Activated CD8-positive, alpha-beta memory T cell treated with anti-CD3 and anti-CD28 coated beads, Interleukin-2, amount 50 U/mL, for 4 hours (primary cell): ENCODE measurements around the gene PILRB.
"Not testable (repeated sequence)": the region's sequence is repeated elsewhere in the genome, so short reads cannot be mapped to it uniquely, and the experiment has no call there.

Source experiments
- DNase-seq: peaks from one replicate; pipeline ENCODE4 v3.0.0-alpha.2; 2020

The PILRB gene

DNA sequence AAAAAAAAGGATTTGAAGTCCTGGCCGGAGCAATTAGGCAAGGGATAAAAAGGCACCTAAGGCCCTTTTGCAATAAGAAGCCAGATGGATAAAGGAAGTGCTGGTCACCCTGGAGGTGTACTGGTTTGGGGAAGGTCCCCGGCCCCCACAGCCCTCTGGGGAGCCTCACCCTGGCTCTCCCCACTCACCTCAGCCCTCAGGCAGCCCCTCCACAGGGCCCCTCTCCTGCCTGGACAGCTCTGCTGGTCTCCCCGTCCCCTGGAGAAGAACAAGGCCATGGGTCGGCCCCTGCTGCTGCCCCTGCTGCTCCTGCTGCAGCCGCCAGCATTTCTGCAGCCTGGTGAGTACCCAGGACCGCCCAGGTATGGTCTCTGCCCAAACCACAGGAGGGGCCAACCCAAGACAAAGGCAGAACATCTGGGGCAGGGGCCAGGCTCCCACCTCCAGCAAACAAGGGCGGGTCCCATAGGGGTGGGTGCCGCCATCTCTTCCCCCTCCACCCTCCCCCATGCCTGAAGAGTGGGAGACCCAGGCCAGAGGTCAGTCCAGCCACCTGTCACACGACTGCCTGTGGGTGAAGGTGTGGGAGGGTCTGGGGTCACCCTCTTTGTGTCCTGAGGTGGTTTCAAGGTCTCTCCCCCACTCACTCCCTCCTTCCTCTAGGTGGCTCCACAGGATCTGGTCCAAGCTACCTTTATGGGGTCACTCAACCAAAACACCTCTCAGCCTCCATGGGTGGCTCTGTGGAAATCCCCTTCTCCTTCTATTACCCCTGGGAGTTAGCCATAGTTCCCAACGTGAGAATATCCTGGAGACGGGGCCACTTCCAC, at the start of gene PILRB:
Gene PILRB, plus strand, starts transcription at position 91 of the 830 bp plus-strand sequence. Its CDS starts 186 bp downstream, at position 277.
- DNase-seq = no peak

DNA sequence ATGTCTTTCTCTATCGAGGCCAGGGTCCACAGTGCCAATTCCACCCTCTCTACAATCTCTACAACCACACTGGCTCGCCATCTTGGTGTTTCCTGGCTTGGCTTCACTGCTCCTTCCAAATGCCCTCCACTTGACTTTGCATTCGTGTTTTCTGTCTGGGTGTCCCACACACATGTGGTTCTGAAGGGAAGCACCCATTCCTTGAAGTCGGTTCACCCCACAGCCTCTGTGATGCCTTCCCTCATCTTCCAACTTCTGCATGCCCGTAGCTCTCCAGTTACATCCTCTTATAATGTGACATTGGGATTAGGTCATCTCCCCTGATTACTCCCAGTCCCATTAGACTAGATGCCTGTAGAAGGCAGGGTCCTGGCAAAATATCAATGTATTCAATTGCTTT, 39.6 kb upstream of the PILRB start:
- not testable (repeated sequence) for DNase-seq

DNA sequence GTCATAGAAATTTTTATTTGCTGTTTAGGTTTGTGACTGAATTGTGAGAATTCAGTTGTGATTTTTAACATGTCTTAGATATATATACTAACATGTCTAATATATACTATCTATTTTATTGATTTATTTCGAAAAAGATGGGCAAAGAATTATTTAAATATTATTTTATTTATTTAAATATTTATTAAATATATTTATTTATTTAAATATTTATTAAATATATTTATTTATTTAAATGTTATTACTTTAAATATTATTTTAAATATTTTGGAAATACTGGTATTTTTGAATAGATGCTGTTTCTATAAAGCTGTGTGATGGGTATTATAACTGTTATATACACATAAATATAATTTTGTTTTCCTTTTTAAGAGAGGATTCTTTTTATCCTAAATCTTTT, 36.3 kb upstream of the PILRB start:
- DNase-seq = not testable (repeated sequence)

DNA sequence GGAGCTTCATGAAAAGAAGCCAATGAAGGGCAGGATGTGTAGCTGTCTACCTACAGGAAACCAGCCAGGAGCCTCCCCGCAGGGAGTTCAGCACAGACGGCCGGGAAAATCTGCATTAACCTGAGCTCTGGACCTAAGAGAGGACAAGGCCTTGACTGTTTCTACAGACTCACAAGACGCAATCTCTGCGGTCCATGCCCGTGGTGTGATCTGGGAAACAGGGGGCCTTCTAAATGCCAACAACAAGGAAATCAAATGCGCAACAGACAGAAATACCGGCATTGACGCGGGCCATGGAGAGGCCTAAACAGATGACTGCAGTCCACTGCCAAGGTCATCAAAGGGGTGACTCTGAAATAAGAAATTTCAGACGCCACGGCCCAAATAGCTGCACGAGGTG, 33.7 kb upstream of the PILRB start:
- not testable (repeated sequence) for DNase-seq

DNA sequence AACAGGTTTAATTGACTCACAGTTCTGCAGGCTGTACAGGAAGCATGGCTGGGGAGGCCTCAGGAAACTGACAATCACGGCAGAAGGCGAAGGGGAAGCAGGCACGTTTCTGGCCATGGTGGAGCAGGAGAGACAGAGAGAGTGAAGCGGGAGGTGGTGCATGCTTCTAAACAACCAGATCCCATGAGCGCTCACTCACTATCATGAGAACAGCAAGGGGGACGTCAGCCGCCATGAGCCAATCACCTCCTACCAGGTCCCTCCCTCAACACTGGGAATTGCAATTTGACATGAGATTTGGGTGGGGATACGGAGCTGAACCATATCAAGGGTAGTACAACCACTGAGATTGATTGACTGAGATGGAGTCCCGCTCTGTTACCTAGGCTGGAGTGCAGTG, 32.2 kb upstream of the PILRB start:
- not testable (repeated sequence) for DNase-seq

DNA sequence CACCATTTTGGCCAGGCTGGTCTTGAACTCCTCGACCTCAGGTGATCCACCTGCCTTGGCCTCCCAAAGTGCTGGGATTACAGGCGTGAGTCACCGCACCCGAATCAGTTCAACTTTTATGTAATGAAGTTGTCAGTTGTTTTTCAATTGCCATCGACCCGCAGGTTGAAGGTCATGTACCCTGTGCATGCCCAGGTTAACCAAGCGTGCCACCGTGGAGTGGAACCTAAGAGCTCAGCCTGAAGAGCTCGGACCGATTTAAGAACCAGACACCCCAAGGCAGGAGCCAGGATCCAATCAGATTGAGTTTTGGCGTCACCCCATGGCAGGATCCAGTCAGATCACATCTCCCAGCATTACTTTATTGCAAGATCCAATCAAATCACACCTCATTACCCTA, 31.0 kb upstream of the PILRB start:
- DNase-seq = not testable (repeated sequence)

DNA sequence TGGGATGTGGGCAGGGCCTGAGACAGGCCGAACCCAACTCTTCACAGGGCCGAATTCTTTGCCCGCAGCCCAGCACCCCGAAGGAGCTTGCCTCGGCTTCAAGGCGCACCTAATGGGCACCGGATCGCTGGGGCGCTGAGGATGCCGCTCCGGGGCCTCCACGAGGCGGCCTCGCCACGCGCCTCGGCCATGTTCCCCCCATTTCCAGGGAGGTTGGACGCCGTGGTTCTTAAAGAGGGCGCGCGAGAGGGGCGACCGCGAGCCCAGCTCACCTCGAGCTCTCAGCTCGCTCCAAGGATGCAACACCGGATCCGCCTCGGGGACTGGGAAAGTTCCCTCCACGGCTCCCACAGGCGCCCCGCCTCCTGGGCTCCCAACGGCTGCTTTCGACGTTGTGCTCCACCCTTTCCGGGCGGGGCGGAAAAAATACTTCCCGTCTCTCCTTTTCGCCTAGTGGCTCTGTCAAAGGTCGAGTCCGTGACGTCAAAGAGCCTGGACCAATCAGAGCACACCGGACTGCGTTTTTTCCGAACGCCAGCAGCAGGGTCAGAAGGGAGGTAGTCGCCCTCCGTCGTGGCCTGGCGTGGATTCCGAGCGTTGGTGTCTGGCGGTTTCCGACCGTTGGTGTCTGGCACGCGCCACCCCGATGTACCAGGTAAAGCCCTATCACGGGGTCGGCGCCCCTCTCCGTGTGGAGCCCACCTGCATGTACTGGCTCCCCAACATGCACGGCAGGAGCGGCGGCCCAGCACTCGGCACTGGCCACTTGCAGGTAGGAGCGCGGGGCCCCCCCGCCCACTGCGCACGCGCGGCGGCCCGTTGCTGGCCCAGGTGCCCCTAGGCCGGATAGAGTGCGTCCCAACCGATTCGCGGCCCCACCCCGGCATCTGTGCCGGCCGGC, 22.1 kb upstream of the PILRB start:
- DNase-seq = peak; percentile 80

DNA sequence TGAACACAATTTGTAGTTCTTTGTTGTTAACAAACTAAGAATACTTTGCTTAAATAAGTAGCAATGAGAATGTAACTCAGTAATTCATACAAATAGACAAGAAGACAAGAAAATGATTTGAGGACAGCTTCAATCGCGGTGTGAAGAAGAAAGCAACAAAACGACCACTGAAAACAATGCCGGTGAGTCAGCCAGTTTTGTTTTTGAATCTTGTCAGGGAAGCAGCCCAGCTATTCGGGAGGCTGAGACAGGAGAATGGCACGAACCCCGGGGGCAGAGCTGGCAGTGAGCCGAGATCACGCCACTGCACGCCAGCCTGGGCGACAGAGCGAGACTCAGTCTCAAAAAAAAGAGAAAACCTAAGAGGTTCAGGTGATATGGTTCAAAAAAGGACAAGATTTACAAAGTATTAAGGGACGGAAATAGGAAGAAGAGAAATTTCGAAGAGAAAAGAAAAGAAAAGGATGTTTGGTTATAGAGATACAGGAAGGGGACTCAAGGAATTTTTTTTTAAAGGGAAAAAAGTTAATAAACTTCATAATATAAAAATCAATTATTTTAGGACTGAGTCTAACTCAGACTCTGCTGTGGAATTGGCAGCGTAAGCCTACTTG, 19.7 kb upstream of the PILRB start:
- not testable (repeated sequence) for DNase-seq

DNA sequence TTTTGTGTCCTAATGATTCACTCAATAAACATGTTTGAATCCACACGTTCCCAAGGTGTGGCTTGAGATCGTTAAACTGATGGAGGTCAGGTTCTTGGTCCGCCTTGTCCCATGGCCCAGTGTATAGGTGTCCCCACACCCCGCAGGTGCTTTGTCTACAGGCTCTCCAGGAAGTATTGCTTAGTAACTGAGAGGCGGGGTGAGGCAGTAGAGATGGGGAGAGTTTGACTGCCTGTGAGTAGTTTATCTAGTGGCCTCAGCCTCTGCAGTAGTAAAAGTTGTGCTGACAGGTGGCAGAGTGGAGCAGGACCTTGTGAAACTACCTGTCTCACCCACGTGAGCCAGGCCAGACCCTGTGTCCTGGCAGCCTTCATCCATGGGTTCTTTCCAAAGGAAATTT, 16.6 kb upstream of the PILRB start:
- DNase-seq = not testable (repeated sequence)

DNA sequence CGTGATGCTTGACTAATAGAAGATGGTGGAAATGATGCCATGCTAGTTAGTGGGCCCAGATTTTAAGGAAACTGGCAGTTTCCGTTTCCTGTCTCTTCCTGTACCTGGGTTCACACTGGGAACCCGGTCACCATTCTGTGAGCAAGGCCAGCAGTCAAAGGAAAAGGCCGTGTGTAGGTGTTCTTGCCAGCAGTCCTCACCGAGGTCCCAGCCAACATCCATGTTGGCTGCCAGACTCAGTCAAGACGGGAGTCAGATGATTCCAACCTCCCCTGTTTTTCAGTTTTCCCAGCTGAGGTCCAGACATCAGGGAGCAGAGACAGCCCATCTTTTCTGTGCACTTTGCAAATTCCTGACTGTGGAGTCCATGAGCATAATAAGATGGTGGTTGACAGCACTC, 15.2 kb upstream of the PILRB start:
- no peak for DNase-seq

DNA sequence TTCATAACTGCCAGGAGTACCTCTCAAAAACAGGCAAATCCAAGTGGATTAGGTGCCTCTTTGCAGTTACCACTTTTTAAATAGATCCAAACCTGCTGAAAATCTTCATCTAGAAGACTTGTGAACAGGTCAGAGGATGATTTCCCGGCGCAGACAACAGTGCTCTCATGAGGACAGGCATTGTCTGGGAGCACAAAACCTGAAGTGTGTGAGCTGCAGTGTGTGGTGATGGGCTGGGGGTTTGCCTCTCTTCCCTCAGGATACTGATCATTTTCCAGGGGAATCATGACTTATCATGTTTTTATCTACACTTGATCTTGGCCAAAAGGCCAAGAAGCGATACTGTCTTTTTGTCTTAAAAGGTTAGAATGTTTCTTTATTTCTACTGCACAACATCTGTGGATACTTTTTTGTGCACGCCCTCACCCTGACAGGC, 13.8 kb upstream of the PILRB start:
- DNase-seq = not testable (repeated sequence)

DNA sequence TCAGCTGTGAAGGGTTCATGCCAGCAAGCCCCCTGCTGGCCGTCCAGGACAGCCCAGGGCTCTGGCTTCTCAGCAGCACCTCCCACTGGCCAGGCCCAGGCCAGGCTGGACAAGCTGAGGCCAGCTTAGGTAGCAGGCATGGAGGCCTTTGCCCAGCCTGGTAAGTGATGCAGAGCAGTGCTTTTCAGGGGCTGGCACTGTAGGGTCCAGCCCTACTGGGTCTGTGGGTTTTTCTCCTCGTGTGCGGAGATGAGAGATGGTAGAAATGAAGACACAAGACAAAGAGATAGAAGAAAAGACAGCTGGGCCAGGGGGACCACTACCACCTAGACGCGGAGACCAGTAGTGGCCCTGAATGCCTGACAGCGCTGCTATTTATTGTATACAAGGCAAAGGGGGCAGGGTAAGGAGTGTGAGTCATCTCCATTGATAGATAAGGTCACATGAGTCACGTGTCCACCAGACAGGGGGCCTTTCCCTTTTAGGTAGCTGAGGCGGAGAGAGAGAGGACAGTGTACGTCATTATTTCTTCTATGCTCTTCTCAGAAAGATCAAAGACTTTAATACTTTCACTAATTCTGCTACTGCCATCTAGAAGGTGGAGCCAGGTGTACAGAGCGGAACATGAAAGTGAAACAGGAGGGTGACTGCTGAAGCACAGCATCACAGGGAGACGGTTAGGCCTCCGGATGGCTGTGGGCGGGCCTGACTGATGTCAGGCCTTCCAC, 13.2 kb upstream of the PILRB start:
- DNase-seq = peak; percentile 72

DNA sequence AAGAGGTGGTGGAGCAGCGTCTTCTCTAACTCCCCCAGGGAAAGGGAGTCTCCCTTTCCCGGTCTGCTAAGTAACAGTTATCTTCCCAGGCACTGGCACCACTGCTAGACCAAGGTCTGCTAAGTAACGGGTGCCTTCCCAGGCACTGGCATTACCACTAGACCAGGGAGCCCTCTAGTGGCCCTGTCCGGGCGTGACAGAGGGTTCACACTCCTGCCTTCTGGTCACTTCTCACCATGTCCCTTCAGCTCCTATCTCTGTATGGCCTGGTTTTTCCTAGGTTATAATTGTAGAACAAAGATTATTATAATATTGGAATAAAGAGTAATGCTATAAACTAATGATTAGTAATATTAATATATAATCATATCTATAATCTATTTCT, 12.6 kb upstream of the PILRB start:
- peak; percentile 65 for DNase-seq

DNA sequence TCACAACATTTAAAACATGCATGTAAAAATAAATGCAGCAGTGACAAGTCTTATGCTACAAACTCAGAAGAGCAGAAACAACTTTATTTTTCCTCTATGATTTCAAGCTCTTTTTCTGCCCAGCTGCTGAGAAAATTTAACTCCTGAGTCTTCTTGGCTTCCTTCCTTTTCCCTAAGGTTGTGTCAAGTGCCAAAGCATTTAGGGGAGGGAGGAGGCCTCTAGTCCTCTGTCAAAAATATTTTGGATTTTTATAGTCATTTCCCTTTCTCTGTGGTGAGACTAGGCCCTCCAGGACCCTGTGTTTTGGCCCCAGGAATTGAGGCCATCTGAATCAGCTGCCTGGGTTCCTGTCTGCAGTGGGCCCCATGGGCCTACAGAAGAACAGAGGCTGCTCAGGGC, 11.0 kb upstream of the PILRB start:
- no peak for DNase-seq

DNA sequence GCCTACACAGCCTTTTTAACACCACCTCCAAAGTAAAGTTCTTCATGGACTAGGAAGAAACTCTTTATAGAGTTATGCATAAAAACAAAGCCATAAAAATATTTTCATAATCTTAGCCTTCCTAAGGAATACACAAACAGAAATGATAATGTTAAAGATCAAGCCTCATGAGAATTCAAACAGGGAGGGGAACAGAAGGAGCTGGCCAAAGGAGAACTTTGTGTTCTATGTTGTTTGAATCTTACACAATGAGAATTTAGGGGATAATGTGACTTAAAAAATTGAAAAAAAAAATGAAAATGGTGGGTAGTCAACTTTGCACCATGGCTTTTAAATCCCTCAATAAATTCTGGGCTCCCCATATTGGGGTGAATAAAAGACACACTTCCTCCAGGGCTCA, 9.1 kb upstream of the PILRB start:
- DNase-seq = no peak

DNA sequence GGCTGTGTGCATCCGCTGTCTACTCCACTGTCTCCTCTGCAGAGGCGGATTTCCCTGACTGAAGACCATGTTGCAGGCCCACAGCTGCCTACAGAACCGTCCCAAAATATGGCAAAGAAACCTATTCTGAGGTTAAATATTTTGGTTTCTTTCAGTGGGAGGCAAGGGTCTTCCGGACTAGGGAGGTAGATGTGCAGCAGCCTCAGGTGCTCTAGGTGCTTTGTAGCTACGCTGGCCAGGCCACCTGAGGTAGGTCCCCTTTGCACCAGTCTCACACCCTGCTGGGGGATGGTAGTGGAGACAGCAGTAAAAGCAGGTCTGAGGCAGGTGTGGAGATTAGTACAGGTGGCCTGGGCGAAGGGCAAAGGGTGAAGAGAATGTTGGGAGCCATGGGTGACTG, 8.2 kb upstream of the PILRB start:
- DNase-seq = no peak

DNA sequence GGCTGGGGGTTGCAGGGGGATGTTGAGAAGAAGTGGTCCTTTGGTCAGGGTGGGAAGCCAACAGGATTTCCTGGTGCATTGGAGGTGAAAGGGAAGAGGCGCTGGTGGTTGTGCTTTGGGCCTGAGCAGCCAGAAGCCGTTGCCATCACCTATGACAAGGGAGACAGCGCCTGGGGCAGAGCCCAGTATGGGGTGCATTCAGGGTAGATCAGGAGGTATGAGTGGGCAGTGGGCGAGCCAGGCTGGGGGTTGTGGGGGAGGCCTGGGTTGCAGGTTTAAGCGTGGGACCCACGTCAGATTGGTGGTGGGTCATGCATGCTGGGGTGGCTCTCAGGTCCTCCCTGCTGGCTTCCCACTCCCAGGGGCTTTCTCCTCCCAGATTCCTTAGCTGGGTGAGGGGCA, 6.3 kb upstream of the PILRB start:
- DNase-seq = no peak

DNA sequence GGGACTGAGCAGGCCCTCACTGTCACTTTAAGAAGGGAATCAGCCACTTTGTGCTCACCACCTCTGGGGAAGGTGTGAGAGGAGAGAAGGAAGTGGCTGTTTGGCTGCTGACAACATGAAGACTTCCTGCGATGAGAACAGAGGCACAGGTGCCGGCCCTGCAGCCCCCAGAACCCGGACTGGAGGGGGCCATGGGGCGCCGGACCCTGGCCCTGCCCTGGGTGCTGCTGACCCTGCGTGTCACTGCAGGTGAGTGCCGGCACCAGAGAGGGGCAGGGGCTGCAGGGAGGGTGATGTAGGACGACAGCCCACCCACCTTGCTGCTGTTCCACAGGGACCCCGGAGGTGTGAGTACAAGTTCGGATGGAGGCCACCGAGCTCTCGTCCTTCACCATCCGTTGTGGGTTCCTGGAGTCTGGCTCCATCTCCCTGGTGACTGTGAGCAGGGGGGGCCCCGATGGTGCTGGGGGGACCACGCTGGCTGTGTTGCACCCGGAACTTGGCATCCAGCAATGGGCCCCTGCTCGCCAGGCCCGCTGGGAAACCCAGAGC, 5.6 kb upstream of the PILRB start:
- not testable (repeated sequence) for DNase-seq

DNA sequence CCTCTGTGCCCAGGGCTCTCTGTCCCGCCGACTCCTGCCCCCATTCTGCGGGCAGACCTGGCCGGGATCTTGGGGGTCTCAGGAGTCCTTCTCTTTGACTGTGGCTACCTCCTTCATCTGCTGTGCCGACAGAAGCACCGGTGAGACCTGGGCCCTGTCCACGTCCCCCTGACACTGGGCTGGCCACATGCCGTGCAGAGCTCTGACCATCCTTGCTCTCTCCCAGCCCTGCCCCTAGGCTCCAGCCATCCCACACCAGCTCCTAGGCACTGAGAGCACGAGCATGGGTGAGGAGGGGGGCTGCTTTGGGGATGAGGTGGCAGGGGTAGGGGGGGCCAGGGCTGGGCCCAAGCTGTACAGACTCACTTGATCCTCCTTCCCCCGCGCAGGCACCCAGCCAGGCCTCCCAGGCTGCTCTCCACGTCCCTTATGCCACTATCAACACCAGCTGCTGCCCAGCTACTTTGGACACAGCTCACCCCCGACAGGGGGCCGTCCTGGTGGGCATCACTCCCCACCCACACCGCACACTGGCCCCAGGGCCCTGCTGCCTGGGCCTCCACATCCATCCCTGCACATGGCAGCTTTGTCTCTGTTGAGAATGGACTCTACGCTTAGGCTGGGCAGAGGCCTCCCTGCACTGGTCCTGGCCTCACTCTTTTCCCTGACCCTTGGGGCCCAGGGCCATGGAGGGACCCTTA, 4.8 kb upstream of the PILRB start:
- no peak for DNase-seq

DNA sequence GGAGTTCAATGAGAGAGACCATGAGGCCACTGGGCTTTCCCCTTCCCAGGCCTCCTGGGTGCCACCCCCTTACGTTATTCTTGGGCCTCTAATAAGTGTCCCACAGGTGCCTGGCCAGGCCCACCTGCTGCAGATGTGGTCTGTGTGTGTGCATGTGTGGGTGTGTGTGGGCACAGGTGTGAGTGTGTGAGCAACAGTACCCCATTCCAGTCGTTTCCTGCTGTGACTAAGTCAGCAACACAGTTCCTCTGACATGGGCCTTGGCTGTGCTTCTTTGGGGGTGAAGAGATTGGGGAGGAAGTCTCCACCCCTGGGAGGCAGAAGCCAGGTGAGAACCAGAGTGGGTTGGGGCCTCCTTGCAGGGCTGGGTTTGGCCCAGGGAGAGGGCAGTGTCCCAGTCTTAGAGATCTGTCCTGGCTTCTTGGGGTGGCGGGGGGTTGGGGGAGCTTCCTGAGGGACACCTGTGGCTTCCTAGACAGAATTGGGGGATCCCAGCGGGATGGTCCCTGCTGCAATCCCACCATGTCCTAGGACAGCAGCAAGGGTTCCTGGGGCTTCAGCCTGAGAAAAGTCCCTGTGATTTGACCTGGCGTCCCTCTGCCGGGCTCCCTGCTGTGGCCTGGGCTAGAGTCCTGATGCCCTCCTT, 4.1 kb upstream of the PILRB start:
- DNase-seq = peak; percentile 64

DNA sequence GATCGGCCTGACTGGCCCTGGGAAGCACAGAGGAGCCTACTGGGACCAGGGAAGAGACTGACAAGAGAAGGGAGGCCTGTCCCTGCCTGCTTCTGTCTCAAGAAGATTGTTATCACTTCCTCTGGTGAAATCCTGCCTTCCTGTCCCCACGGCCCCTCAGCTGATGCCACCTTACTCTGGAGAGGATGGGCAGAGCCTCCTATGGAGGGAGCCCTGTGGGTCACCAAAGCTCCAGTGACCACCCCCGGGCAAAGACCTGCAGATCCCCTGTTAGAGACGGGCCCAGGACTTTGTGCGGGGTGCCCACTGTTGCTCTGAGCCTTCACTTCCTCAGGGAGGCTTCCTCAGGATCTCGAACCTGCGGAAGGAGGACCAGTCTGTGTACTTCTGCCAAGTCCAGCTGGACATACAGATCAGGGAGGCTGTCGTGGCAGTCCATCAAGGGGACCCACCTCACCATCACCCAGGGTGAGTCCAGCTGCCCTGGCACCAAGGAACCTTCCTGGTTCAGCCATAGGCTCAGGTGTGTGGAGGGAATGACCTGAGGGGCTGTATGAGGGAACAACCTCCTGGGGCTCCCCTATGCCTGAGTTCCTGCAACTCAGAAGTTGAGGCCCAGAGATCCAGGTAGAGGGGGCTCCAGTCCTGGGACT, 1.4 kb upstream of the PILRB start:
- DNase-seq = no peak
